ENCODE results near the gene EIF2S3. TPM values are rescaled to one million over a fixed set of nuclear protein-coding genes. Genes with fewer than 3 reads are reported as not detected.

EIF2S3 gene
- polyA plus RNA-seq, 1 of the 3 experiments (the other 2 are of a cell fraction), result 68.4 TPM

- TF ChIP-seq PBX3 (IDR thresholded peaks at IDR 0.05), result no peak
- TF ChIP-seq RCOR1 (IDR thresholded peaks at IDR 0.05; ENCODE audit: low read length), result no peak
- no peak for TF ChIP-seq MEF2A (IDR thresholded peaks at IDR 0.05; ENCODE audit: borderline replicate concordance, low read depth)
- no peak for TF ChIP-seq FOXM1 (IDR thresholded peaks at IDR 0.05; ENCODE audit: low read depth)
- TF ChIP-seq TCF12 (IDR thresholded peaks at IDR 0.05), result no peak; the same call in none of the 2 replicates
- 0 out of 2 replicates have a peak, but pooled peaks have one; percentile 6 for TF ChIP-seq ZBTB33 (IDR thresholded peaks at IDR 0.05; ENCODE audit: borderline replicate concordance, low read depth)
- no peak; the same call in 1 of the 2 replicates for TF ChIP-seq FOXJ3 (CRISPR knock-in tag; IDR thresholded peaks at IDR 0.05)
- TF ChIP-seq NRF1 (IDR thresholded peaks at IDR 0.05; ENCODE audit: low read depth, low read length), result no peak
- TF ChIP-seq YY1 (IDR thresholded peaks at IDR 0.05; ENCODE audit: low read depth), result peak; percentile 93
- TF ChIP-seq NFIC (IDR thresholded peaks at IDR 0.05; ENCODE audit: borderline replicate concordance), result no peak
- no peak for TF ChIP-seq GATA2 (CRISPR knock-in tag; IDR thresholded peaks at IDR 0.05)
- TF ChIP-seq FOSL2 (IDR thresholded peaks at IDR 0.05; ENCODE audit: borderline replicate concordance, low read depth), result no peak
Observed at GRCh38 chrX:24054182-24055042, at the start of gene EIF2S3 (continued).

GRCh38 chrX:24005028-24005427 is 49.7 kb upstream of the EIF2S3 start:
- Histone ChIP-seq H3K4me1 (ENCODE audit: control insufficient read depth in 1 of 2, insufficient read depth in 2 of 2, low read depth in 1 of 2, low read length in 1 of 2) (no peaks in the 10 kb centered on the region), H3K36me3 (replicated peaks in 1 of 2; ENCODE audit: control insufficient read depth in 1 of 2, insufficient read depth in 2 of 2, low read length in 1 of 2) (peaks cover 3 to 6% of the 10 kb centered on the region in 2 experiments), H2AFZ (ENCODE audit: low read depth) (no peak overlapping the region), H3F3A (replicated peaks; ENCODE audit: insufficient read depth) (no peaks in the 10 kb centered on the region), H3K27ac (ENCODE audit: low read depth in 2 of 2, low read length in 1 of 2) (no peak overlapping the region), H3K27me3 (ENCODE audit: insufficient read depth) (0 out of 2 replicates have a peak, but pooled peaks cover 5% of the 10 kb centered on the region), H3K9me3 (no peaks in the 10 kb centered on the region), H3K9me2 (no peaks in the 10 kb centered on the region), H3K79me2 (ENCODE audit: insufficient read depth) (peaks cover 24% of the 10 kb centered on the region), H4K20me1 (ENCODE audit: insufficient read depth) (no peaks in the 10 kb centered on the region), H3K9ac (no peak overlapping the region), H3K4me2 (no peak overlapping the region), H3K4me3 (ENCODE audit: low read depth in 2 of 2, low read length in 1 of 2) (no peak overlapping the region)
- WGBS (ENCODE audit: low lambda C conversion rate), result 8% methylated on average over 1 of the region's 1 CpG
- ChIA-PET POLR2A (no interaction called here), CTCF (interaction anchor here (1.4 to 1.5 kb wide), 2 partner anchors 14 to 49 kb away, joined by 3 to 4 read pairs; partner anchors contain the start of gene EIF2S3)
- no peak for DNase-seq
- TF ChIP-seq NFIC (IDR thresholded peaks at IDR 0.05; ENCODE audit: borderline replicate concordance) (no peak), REST (IDR thresholded peaks at IDR 0.05; ENCODE audit: low read depth, low read length) (no peak), SMC3 (IDR thresholded peaks at IDR 0.05; ENCODE audit: low read depth, low read length) (no peak), CTCF (IDR thresholded peaks at IDR 0.05) (no peak), GATA2 (CRISPR knock-in tag; IDR thresholded peaks at IDR 0.05) (no peak), PBX3 (IDR thresholded peaks at IDR 0.05) (no peak), TAF1 (IDR thresholded peaks at IDR 0.05; ENCODE audit: borderline replicate concordance, low read depth, low read length) (no peak), USF1 (IDR thresholded peaks at IDR 0.05; ENCODE audit: borderline replicate concordance, low read depth) (no peak), CHD2 (IDR thresholded peaks at IDR 0.05; ENCODE audit: low read length, partially characterized antibody) (no peak), TEAD4 (IDR thresholded peaks at IDR 0.05; ENCODE audit: borderline replicate concordance, insufficient read depth) (no peak)
